Endodermal cell (in vitro differentiated cells): ENCODE measurements around the gene SLC29A4. TPM values are rescaled to one million over a fixed set of nuclear protein-coding genes. Genes with fewer than 3 reads are reported as not detected.
A peak's percentile ranks its signal among the peaks of the same experiment; 100 is the strongest.
"Not testable (repeated sequence)": the region's sequence is repeated elsewhere in the genome, so short reads cannot be mapped to it uniquely, and the experiment has no call there.

Experiments
- DNase-seq: peaks from one replicate; pipeline ENCODE4 v3.0.0-alpha.2; 2017
- H3K27ac ChIP-seq: 2 replicates; pipeline ENCODE4 v1.5.1; 2013; ENCODE audit warnings: mild to moderate bottlenecking, low read depth, low read length, moderate library complexity
- H3K27me3 ChIP-seq: 2 replicates; pipeline ENCODE4 v1.6.1; 2013; ENCODE audit warnings: mild to moderate bottlenecking, low read length, moderate library complexity; ENCODE audit not compliant: insufficient read depth, control insufficient read depth, poor library complexity, severe bottlenecking
- H3K36me3 ChIP-seq: 2 replicates; pipeline ENCODE4 v1.7.0; 2013; ENCODE audit warnings: mild to moderate bottlenecking, low read length, moderate library complexity; ENCODE audit not compliant: control insufficient read depth, insufficient read depth
- H3K4me1 ChIP-seq: one replicate; pipeline ENCODE4 v1.7.0; 2013; ENCODE audit warnings: low read length; ENCODE audit not compliant: control insufficient read depth, insufficient read depth
- H3K4me3 ChIP-seq: 2 replicates; pipeline ENCODE4 v1.5.1; 2013; ENCODE audit warnings: mild to moderate bottlenecking, low read length, moderate library complexity
- H3K9ac ChIP-seq: 2 replicates; pipeline ENCODE4 v1.6.1; 2013; ENCODE audit warnings: mild to moderate bottlenecking, low read length, moderate library complexity; ENCODE audit not compliant: poor library complexity, severe bottlenecking; ENCODE audit errors: extremely low read depth
- H3K9me3 ChIP-seq: 2 replicates; pipeline ENCODE4 v1.6.1; 2013; ENCODE audit warnings: mild to moderate bottlenecking, low read length, moderate library complexity; ENCODE audit not compliant: control insufficient read depth
- H3K27ac Mint-ChIP-seq: 2 replicates; pipeline ENCODE4 v1.8.0; 2020; ENCODE audit warnings: mixed read lengths
- H3K27me3 Mint-ChIP-seq: 2 replicates; pipeline ENCODE4 v1.8.0; 2021; ENCODE audit warnings: mild to moderate bottlenecking, mixed read lengths; ENCODE audit not compliant: insufficient read depth
- H3K36me3 Mint-ChIP-seq: 2 replicates; pipeline ENCODE4 v1.8.0; 2020; ENCODE audit warnings: low read depth, mixed read lengths
- H3K4me1 Mint-ChIP-seq: 2 replicates; pipeline ENCODE4 v1.8.0; 2020; ENCODE audit warnings: mixed read lengths
- H3K4me3 Mint-ChIP-seq: 2 replicates; pipeline ENCODE4 v1.8.0; 2020; ENCODE audit warnings: mild to moderate bottlenecking, moderate library complexity, mixed read lengths
- H3K9me3 Mint-ChIP-seq: 2 replicates; pipeline ENCODE4 v1.8.0; 2020; ENCODE audit warnings: mild to moderate bottlenecking, mixed read lengths
- WGBS, 2 experiments: methylation state at CpG; one replicate each; pipeline versions ENCODE4 v1.1.5 to v1.1.7; 2013; ENCODE audit warnings: missing lambda C conversion rate in 2 of 2, mixed read lengths in 1 of 2; ENCODE audit not compliant: insufficient coverage in 1 of 2, insufficient read length in 1 of 2; 5-methylcytosine and 5-hydroxymethylcytosine counted together
- total RNA-seq, 2 donors: library from RNA; stranded (reverse); fragmentation: NEBNext Ultra II Directional in 1 of 2; extraction: Animal tissue kit (Norgen Biotek cat#: 25700) in 1 of 2; gene quantifications; 2 replicates in 1 of 2; 3 replicates in 1 of 2; pipeline ENCODE4 v1.2.1, GENCODE V29; 2021
- TF ChIP-seq, protein P1 (sequence below): fragments of 200-600 bp; sonication (generic); conservative IDR thresholded peaks from 2 replicates; pipeline ENCODE4 v1.5.0; 2021; ENCODE audit warnings: antibody characterized with exemption, mild to moderate bottlenecking

The SLC29A4 gene
- total RNA-seq, 2 donors from 2014 or later: 15.0 to 23.8 TPM

DNA sequence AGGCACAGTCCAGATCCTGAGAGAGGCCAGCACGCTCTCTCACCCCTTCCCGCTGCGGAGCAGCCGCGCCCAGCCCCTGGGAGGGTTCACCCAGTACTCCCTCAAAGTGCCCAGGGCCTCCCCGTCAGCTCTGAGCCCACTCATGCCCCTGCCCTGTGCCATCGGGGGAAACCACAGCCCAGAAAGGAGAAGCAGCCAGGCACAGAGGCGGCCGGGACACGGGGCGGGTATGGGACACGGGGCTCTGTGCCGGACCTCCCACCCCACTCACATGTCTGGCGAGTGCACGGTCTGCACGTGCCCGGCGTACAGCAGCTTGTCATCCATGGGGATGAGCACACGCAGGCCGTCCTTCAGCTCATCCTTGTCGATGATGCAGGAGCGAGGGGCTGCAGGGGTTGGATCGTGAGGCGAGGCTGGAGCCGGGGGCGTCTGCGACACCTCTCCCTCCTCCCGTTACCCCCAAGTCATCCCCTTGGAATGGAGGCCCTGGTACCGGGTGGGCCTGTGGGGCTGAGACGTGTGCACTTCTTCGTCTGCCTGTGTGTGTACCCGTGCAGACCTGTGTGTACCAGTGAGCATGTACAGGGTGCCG, 38.2 kb downstream of the SLC29A4 start:
- H3K4me3 ChIP-seq: no peak overlapping the region
- no peaks in the 10 kb centered on the region for H3K4me1 Mint-ChIP-seq
- H3K27me3 Mint-ChIP-seq: no peaks in the 10 kb centered on the region
- no peak overlapping the region for H3K4me3 Mint-ChIP-seq
- H3K36me3 Mint-ChIP-seq: peaks cover 70% of the 10 kb centered on the region
- peaks cover 72% of the 10 kb centered on the region for H3K36me3 ChIP-seq
- H3K27me3 ChIP-seq: no peaks in the 10 kb centered on the region
- H3K27ac ChIP-seq: no peak overlapping the region
- 97% methylated on average over 14 to 33 of the region's 33 CpGs for WGBS, 2 experiments
- no peak for DNase-seq
- no peaks in the 10 kb centered on the region for H3K4me1 ChIP-seq
- peaks cover 17% of the 10 kb centered on the region for H3K9me3 ChIP-seq
- H3K9me3 Mint-ChIP-seq: peaks cover 21% of the 10 kb centered on the region
- H3K9ac ChIP-seq: no peak overlapping the region
- TF ChIP-seq, protein P1, sequence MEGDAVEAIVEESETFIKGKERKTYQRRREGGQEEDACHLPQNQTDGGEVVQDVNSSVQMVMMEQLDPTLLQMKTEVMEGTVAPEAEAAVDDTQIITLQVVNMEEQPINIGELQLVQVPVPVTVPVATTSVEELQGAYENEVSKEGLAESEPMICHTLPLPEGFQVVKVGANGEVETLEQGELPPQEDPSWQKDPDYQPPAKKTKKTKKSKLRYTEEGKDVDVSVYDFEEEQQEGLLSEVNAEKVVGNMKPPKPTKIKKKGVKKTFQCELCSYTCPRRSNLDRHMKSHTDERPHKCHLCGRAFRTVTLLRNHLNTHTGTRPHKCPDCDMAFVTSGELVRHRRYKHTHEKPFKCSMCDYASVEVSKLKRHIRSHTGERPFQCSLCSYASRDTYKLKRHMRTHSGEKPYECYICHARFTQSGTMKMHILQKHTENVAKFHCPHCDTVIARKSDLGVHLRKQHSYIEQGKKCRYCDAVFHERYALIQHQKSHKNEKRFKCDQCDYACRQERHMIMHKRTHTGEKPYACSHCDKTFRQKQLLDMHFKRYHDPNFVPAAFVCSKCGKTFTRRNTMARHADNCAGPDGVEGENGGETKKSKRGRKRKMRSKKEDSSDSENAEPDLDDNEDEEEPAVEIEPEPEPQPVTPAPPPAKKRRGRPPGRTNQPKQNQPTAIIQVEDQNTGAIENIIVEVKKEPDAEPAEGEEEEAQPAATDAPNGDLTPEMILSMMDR: no peak
- H3K27ac Mint-ChIP-seq: no peak overlapping the region

DNA sequence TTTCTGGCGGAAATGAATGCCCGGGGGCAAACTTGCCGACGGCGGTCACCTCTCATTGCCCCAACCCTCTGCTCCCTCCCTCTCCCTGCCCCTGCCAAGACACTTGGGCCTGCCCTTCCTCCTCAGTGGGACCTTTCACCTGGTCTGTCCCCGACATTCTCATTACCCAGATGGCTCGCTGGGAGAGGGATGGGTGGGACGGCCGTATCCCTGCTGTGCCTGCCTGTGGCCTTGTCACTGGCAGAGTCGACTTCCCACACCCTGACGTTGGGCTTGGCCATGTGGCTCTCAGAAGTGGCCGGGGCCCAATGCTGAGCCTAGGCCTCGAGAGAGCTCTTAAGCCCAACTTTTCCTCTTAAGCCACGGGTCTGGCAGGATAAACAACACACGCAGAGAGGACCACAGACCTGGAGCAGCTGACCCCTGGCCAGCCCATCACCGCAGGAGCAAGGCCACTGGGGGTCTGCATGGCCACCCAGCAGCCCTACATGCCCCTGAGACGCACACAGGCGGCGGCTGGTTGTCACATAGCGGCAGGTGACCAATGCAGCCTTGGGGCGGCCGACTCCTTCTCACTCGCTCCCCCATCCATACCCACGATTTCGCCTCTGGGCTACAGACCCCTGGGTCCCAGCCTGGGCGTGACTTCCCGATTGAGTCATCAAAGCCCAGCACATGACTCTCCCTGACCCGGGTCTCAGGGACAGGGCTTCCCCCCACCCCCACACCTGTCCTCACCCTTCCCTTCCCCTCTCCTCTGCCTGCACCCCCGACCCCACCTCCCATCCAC, 40.1 kb downstream of the SLC29A4 start:
- H3K27ac ChIP-seq: no peak overlapping the region
- Mint-ChIP-seq H3K36me3 (peaks cover 74% of the 10 kb centered on the region), H3K27me3 (no peaks in the 10 kb centered on the region), H3K9me3 (peaks cover 21% of the 10 kb centered on the region), H3K27ac (peak overlapping the region; percentile 30), H3K4me3 (no peak overlapping the region), H3K4me1 (no peaks in the 10 kb centered on the region)
- no peaks in the 10 kb centered on the region for H3K27me3 ChIP-seq
- H3K9me3 ChIP-seq: peaks cover 17% of the 10 kb centered on the region
- no peaks in the 10 kb centered on the region for H3K4me1 ChIP-seq
- peak; percentile 45 for DNase-seq
- 87 to 93% methylated on average over 9 to 28 of the region's 29 CpGs for WGBS, 2 experiments
- H3K36me3 ChIP-seq: peaks cover 78% of the 10 kb centered on the region
- TF ChIP-seq, protein P1: no peak
- H3K9ac ChIP-seq: no peak overlapping the region
- no peak overlapping the region for H3K4me3 ChIP-seq

- WGBS, 2 experiments: 96 to 97% methylated on average over 19 to 30 of the region's 31 CpGs
- peaks cover 63% of the 10 kb centered on the region for H3K36me3 Mint-ChIP-seq
- peak; percentile 42 for DNase-seq
Measured at GRCh38 chr7:5323800-5324781, 41.3 kb downstream of the SLC29A4 start.

More at GRCh38 chr7:5323800-5324781, 41.3 kb downstream of the SLC29A4 start:
- not testable (repeated sequence) for H3K4me1 Mint-ChIP-seq, H3K4me1 ChIP-seq, H3K27ac ChIP-seq, H3K27me3 ChIP-seq, H3K9ac ChIP-seq, H3K27me3 Mint-ChIP-seq, H3K9me3 ChIP-seq, H3K4me3 ChIP-seq, H3K4me3 Mint-ChIP-seq
- H3K9me3 Mint-ChIP-seq: peaks cover 10% of the 10 kb centered on the region
- H3K36me3 ChIP-seq: peaks cover 76% of the 10 kb centered on the region
- H3K27ac Mint-ChIP-seq: peak overlapping the region; percentile 64
